GM23338 (cell line): ENCODE measurements around the gene TENM3.

Source experiments
- CREB1 ChIP-seq: fragments of 250-450 bp; sonication (Bioruptor Pico); IDR thresholded peaks from 2 replicates; pipeline ENCODE4 v1.5.0; 2020; ENCODE audit warnings: low read depth, mild to moderate bottlenecking, moderate library complexity
- EZH2 ChIP-seq: fragments of 200-600 bp; sonication (generic); IDR thresholded peaks from one replicate; pipeline ENCODE4 v1.8.0; 2017; ENCODE audit warnings: antibody characterized with exemption, mild to moderate bottlenecking, low read depth; ENCODE audit not compliant: unreplicated experiment
- EZH2phosphoT487 ChIP-seq: fragments of 200-600 bp; sonication (generic); IDR thresholded peaks from one replicate; pipeline ENCODE4 v1.8.1; 2018; ENCODE audit warnings: antibody characterized with exemption; ENCODE audit not compliant: unreplicated experiment
- JUNB ChIP-seq: IDR thresholded peaks from one replicate; pipeline ENCODE4 v1.6.1; 2016; ENCODE audit warnings: antibody characterized with exemption; ENCODE audit not compliant: unreplicated experiment
- NANOG ChIP-seq: IDR thresholded peaks from 2 replicates; pipeline ENCODE4 v1.6.1; 2016; ENCODE audit warnings: antibody characterized with exemption, borderline replicate concordance
- POLR2AphosphoS5 ChIP-seq: IDR thresholded peaks from 2 replicates; pipeline ENCODE4 v1.6.1; 2016; ENCODE audit warnings: antibody characterized with exemption, low read depth
- STAT1 ChIP-seq: IDR thresholded peaks from one replicate; pipeline ENCODE4 v1.6.1; 2016; ENCODE audit warnings: antibody characterized with exemption; ENCODE audit not compliant: unreplicated experiment
- TF ChIP-seq, protein P1 (sequence below), 2 experiments: fragments of 200-600 bp in 1 of 2; sonication (generic) in 1 of 2; conservative IDR thresholded peaks; 2 replicates each; pipeline versions ENCODE4 v1.5.1 to v1.6.1; 2016 to 2017; ENCODE audit warnings: antibody characterized with exemption in 2 of 2, low read depth in 2 of 2, mild to moderate bottlenecking in 2 of 2, moderate library complexity in 1 of 2
- TF ChIP-seq, protein P2 (sequence below): IDR thresholded peaks from one replicate; pipeline ENCODE4 v1.6.1; 2018; ENCODE audit warnings: antibody characterized with exemption; ENCODE audit not compliant: unreplicated experiment

DNA sequence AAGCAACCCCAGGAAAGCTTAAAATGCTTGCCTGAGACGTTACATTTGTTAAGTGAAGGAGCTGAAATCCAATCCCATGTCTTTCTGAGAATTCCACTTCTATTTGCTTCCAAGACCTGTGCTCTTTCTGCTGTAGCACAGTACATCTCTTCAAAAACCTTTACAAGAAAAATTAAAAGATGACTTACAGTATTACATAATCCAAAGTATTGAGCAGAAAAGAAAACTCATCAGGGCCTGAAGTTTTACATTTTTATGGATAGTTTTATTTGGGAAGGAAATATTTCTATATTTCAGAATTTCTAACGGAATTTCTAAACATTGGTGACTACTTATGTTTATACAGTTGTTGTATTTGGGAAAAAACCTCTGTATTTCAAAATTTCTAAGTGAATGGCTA, 276.3 kb downstream of the TENM3 start:
- TF ChIP-seq, protein P1, sequence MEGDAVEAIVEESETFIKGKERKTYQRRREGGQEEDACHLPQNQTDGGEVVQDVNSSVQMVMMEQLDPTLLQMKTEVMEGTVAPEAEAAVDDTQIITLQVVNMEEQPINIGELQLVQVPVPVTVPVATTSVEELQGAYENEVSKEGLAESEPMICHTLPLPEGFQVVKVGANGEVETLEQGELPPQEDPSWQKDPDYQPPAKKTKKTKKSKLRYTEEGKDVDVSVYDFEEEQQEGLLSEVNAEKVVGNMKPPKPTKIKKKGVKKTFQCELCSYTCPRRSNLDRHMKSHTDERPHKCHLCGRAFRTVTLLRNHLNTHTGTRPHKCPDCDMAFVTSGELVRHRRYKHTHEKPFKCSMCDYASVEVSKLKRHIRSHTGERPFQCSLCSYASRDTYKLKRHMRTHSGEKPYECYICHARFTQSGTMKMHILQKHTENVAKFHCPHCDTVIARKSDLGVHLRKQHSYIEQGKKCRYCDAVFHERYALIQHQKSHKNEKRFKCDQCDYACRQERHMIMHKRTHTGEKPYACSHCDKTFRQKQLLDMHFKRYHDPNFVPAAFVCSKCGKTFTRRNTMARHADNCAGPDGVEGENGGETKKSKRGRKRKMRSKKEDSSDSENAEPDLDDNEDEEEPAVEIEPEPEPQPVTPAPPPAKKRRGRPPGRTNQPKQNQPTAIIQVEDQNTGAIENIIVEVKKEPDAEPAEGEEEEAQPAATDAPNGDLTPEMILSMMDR (conservative IDR thresholded peaks at IDR 0.05; ENCODE audit: low read depth in 2 of 2) = no peak
- no peak for TF ChIP-seq CREB1
- TF ChIP-seq POLR2AphosphoS5 = no peak
- TF ChIP-seq JUNB = no peak
- TF ChIP-seq, protein P2, sequence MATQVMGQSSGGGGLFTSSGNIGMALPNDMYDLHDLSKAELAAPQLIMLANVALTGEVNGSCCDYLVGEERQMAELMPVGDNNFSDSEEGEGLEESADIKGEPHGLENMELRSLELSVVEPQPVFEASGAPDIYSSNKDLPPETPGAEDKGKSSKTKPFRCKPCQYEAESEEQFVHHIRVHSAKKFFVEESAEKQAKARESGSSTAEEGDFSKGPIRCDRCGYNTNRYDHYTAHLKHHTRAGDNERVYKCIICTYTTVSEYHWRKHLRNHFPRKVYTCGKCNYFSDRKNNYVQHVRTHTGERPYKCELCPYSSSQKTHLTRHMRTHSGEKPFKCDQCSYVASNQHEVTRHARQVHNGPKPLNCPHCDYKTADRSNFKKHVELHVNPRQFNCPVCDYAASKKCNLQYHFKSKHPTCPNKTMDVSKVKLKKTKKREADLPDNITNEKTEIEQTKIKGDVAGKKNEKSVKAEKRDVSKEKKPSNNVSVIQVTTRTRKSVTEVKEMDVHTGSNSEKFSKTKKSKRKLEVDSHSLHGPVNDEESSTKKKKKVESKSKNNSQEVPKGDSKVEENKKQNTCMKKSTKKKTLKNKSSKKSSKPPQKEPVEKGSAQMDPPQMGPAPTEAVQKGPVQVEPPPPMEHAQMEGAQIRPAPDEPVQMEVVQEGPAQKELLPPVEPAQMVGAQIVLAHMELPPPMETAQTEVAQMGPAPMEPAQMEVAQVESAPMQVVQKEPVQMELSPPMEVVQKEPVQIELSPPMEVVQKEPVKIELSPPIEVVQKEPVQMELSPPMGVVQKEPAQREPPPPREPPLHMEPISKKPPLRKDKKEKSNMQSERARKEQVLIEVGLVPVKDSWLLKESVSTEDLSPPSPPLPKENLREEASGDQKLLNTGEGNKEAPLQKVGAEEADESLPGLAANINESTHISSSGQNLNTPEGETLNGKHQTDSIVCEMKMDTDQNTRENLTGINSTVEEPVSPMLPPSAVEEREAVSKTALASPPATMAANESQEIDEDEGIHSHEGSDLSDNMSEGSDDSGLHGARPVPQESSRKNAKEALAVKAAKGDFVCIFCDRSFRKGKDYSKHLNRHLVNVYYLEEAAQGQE = no peak
- TF ChIP-seq NANOG = no peak
- TF ChIP-seq EZH2phosphoT487 = no peak
- TF ChIP-seq EZH2 = no peak
- TF ChIP-seq STAT1 = no peak
